GM21526 (cell line): Measurements from ENCODE around the gene CFAP210.

ENCODE experiments used
- ATAC-seq: cut with Tn5 transposase; IDR thresholded peaks from one replicate; pipeline ENCODE4 v1.9.1; 2021; ENCODE audit warnings: moderate library complexity; ENCODE audit not compliant: unreplicated experiment, low FRiP score

CFAP210 gene

GRCh38 chr2:169676357-169676756 is 17.8 kb downstream of the CFAP210 start:
- ATAC-seq: no peak

DNA sequence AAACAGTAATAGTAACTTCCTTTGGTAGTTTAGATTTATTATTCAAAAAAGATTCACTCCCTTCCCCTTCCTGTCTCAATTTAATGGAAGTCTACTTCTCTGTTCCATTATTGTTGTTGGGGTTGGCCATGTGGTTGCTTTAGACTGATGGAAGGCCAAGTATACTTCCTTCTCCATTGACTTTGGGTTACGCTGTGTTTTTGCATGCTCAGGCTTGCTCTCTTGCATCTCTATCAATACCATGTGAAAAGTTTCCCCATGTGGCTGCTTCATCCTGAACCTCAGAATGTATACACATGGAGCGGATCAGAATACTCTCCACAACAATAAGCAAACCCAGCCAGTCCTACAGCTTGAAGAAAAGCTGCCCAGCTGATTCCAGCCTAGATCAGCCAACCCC is 20.3 kb downstream of the CFAP210 start:
- no peak for ATAC-seq

- ATAC-seq: no peak
Measured at GRCh38 chr2:169673106-169673505, 21.1 kb downstream of the CFAP210 start.

- ATAC-seq: no peak
Measured at GRCh38 chr2:169672406-169672805, 21.8 kb downstream of the CFAP210 start.

DNA sequence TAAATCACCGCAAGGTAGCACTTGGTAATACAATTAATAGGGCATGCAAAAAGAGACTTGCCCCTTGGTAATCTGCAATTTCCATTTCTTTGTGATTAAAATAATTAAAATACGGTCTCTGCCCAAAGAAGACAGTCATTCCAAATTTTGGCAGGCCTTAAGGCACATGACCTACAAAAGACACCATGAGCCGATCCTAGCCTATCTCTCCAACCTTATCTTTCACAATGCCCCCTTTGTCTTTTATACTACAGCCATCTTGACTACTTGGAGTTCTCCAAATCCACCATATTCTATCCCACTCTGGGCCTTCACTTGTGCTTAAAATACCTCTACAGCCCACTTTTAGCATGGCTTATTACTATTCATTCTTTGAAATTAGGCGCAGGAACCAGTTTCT is 23.3 kb downstream of the CFAP210 start:
- no peak for ATAC-seq

GRCh38 chr2:169670215-169670651 is 24.0 kb downstream of the CFAP210 start:
- no peak for ATAC-seq

GRCh38 chr2:169667583-169667982 is 26.6 kb downstream of the CFAP210 start:
- ATAC-seq: no peak

DNA sequence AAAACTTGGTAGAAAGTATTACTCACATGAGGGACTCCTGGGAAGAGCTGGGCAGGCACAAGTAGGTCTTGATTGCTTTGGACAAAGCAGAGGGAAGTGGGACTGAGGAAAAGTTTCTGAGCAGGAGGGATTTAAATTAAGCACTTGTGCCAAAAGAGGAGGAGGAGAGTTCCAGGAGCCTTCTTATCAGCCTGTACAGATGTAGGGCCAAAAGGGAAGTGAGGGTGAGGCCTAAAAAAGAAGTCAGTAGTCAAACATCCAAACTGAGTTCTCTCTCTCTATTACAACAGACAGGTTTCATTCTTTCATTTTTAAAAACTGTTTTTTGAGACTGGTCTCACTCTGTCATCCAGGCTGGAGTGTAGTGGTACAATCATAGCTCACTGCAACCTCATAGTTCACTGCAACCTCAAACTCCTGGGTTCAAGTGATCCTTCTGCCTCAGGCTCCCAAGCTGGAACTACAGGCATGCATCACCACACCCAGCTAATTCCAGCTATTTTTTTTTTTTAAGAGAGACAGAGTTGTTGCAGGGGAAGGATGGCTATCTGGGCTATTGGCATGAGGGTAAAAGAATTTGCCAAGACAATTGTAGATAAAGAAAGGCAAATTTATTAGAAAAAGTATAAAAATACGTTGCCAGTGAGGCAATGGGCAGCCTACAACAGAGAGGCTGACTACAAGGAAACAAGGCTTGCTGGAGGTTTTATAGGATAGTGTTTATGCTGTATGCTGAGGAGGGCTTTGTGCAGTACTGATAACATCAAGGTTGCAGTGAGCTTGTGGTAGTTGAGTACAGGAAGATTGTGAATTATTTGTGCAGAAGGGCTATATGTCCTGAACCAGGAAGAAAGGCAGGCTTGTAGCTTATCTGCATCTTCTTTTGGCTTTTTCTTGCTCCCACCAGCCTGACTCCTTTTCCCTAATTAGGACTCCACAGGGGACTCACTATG is 29.0 kb downstream of the CFAP210 start:
- ATAC-seq: no peak

DNA sequence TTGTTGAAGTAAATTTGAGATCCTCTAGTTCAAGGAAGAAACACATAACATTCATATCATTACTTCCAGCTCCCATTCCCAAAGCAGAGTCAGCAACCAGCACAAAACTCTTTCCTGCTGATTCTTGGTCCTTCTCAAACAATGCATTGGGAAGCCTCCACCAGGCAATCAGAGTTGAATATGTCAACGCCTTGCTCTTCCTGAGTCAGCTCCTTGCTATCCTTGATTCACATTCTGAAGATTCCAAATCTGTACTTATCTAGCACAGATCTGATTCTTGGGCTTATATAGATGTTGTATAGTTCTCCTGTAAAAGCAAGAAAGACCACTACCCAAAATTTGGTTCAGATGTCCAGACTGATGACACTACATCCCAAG is 29.6 kb downstream of the CFAP210 start:
- no peak for ATAC-seq

GRCh38 chr2:169663247-169663646 is 31.0 kb downstream of the CFAP210 start:
- no peak for ATAC-seq

GRCh38 chr2:169662744-169663143 is 31.5 kb downstream of the CFAP210 start:
- no peak for ATAC-seq

DNA sequence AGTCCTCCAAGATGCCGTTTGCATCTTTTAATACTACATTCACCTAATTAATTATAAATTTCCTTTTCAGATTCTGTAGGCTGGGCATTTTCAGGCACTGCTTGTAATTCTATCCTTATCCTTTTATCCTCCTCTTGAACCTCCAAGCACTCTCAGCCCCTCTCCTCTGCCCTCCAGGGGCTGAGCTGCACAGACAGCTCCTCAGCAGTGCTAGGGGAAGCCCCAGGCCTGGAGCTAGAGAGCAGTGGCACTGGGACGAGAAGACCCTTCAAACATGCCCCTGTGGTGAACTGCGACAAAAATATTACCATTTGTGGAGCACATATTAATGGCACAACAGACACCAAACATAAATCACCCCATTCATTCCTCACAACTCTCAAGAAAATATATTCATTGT is 32.9 kb downstream of the CFAP210 start:
- no peak for ATAC-seq

- ATAC-seq: no peak
Measured at GRCh38 chr2:169659320-169659719, 34.9 kb downstream of the CFAP210 start.

DNA sequence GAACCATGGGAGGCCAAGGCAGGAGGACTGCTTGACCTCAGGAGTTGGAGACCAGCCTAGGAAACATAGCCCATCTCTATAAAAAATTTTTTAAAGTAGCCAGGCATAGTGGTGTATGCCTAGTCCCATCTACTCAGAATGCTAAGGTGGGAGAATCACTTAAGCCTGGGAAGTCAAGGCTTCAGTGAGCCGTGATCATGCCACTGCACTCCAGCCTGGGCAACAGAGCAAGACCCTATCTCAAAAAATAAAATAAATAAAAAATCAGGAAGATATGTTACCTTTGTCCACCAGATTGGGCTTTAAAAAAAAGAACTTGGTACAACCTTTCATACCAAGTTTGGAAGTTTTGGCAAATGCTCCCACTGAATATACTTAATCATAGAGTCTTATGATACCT is 35.3 kb downstream of the CFAP210 start:
- ATAC-seq: no peak

DNA sequence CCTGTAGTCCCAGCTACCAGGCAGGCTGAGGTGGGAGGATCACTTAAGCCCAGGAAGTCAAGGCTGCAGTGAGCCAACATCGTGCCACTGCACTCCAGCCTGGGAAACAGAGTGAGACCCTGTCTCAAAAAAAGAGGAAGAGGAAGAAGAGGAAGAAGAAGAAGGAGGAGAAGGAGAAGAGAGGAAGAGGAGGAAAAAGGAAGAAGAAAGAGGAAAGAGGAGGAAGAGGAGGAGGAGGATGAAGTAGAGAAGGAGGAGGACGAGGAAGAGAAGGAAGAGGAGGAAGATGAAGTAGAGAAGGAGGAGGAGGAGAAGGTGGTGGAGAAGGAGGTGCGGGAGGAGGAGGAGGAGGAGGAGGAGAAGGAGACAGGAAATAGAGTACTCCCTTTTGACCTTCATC is 38.0 kb downstream of the CFAP210 start:
- no peak for ATAC-seq

GRCh38 chr2:169653636-169654035 is 40.6 kb downstream of the CFAP210 start:
- ATAC-seq: no peak

GRCh38 chr2:169649278-169649677 is 44.9 kb downstream of the CFAP210 start:
- ATAC-seq: no peak

GRCh38 chr2:169647496-169647895 is 46.7 kb downstream of the CFAP210 start:
- no peak for ATAC-seq

- no peak for ATAC-seq
Measured at GRCh38 chr2:169644173-169644572, 50.0 kb downstream of the CFAP210 start.

DNA sequence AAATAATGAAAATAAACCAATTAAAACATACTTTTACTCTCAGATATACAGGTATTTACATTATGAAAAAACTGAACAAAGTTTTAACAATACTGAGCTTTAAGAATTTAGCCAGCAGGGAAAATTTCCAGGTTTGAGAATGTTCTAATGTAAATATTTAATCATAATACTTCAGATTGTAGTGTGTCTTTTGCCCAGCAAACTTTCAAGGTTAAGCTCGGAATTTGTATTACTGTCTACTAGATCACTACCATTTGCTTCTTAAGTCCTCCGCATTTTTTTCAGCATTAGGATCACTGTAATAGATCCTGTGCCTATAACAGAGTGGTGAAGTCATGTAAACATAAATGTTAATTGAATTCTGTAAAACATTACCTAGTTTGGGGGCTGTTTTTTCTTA is 52.7 kb downstream of the CFAP210 start:
- ATAC-seq: no peak

DNA sequence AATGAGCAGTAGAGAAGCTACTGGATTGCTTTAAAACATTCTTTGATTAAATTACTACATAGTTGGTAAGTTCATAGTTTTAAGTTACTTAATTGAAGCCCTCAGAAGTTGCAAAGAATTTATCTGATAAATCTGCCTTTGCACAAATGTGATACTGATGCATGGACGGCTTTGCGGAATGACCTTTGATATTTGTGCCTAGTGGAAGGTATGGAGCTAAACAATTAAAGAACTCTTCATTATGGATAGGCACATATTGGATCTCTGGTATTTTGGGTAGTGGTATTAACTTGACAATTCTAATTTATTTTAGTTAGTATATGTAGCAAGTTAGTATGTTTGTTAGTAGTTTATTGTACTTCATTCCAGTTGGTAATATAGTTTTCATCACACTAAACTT is 54.1 kb downstream of the CFAP210 start:
- ATAC-seq: no peak

- ATAC-seq: no peak
Measured at GRCh38 chr2:169637620-169638019, 56.6 kb downstream of the CFAP210 start.
